Astrocyte (in vitro differentiated cells and primary cell): ENCODE measurements around the gene SLC24A4. TPM values are rescaled to one million over a fixed set of nuclear protein-coding genes. Genes with fewer than 3 reads are reported as not detected.

ENCODE experiments used
- DNase-seq: peaks from one replicate; pipeline ENCODE4 v3.0.0-alpha.2; 2010; ENCODE audit warnings: low read depth
- FAIRE-seq: peaks from 2 replicates; lab custom pipeline; 2011; peaks lifted over from hg19 to GRCh38; lab: Jason Lieb, UNC
- H2AFZ ChIP-seq: 2 replicates; pipeline ENCODE4 v1.6.0; 2012; ENCODE audit warnings: low read depth, low read length, inconsistent platforms
- H3K27ac ChIP-seq: 2 replicates; pipeline ENCODE4 v1.5.1; 2011; ENCODE audit warnings: low read depth, low read length, inconsistent platforms
- H3K27me3 ChIP-seq: 2 replicates; pipeline ENCODE4 v1.6.0; 2011; ENCODE audit warnings: low read length, inconsistent platforms; ENCODE audit not compliant: insufficient read depth
- H3K36me3 ChIP-seq: 2 replicates; pipeline ENCODE4 v1.5.1; 2011; ENCODE audit warnings: low read length, inconsistent platforms; ENCODE audit not compliant: insufficient read depth
- H3K4me1 ChIP-seq: 2 replicates; pipeline ENCODE4 v1.5.1; 2011; ENCODE audit warnings: low read length, inconsistent platforms; ENCODE audit not compliant: insufficient read depth
- H3K4me2 ChIP-seq: 2 replicates; pipeline ENCODE4 v1.6.0; 2012; ENCODE audit warnings: low read length, inconsistent platforms
- H3K4me3 ChIP-seq: 2 replicates; pipeline ENCODE4 v1.5.1; 2011; ENCODE audit warnings: low read depth, mild to moderate bottlenecking, low read length, inconsistent platforms; ENCODE audit not compliant: insufficient read depth
- H3K79me2 ChIP-seq: 2 replicates; pipeline ENCODE4 v1.6.0; 2012; ENCODE audit warnings: mild to moderate bottlenecking, low read length, inconsistent platforms; ENCODE audit not compliant: insufficient read depth
- H3K9ac ChIP-seq: 2 replicates; pipeline ENCODE4 v1.6.0; 2012; ENCODE audit warnings: mild to moderate bottlenecking, low read length, inconsistent platforms
- H3K9me3 ChIP-seq: 2 replicates; pipeline ENCODE4 v1.5.1; 2012; ENCODE audit warnings: low read depth, mild to moderate bottlenecking, low read length, inconsistent platforms; ENCODE audit not compliant: insufficient read depth
- H4K20me1 ChIP-seq: 2 replicates; pipeline ENCODE4 v1.6.0; 2012; ENCODE audit warnings: low read length, inconsistent platforms; ENCODE audit not compliant: insufficient read depth
- H3K27ac Mint-ChIP-seq: one replicate; pipeline ENCODE4 v1.8.0; 2021; ENCODE audit warnings: mild to moderate bottlenecking, mixed read lengths; ENCODE audit not compliant: unreplicated experiment
- H3K27me3 Mint-ChIP-seq: one replicate; pipeline ENCODE4 v1.8.0; 2021; ENCODE audit warnings: low read depth, mixed read lengths; ENCODE audit not compliant: unreplicated experiment
- H3K36me3 Mint-ChIP-seq: one replicate; pipeline ENCODE4 v1.8.0; 2021; ENCODE audit warnings: low read depth, mixed read lengths; ENCODE audit not compliant: unreplicated experiment
- H3K4me1 Mint-ChIP-seq: one replicate; pipeline ENCODE4 v1.8.0; 2021; ENCODE audit warnings: low read depth, mixed read lengths; ENCODE audit not compliant: unreplicated experiment
- H3K4me3 Mint-ChIP-seq: one replicate; pipeline ENCODE4 v1.8.0; 2021; ENCODE audit warnings: mild to moderate bottlenecking, moderate library complexity, mixed read lengths; ENCODE audit not compliant: unreplicated experiment
- H3K9me3 Mint-ChIP-seq: one replicate; pipeline ENCODE4 v1.8.0; 2021; ENCODE audit warnings: mild to moderate bottlenecking, mixed read lengths; ENCODE audit not compliant: unreplicated experiment
- EZH2 ChIP-seq: IDR thresholded peaks from 2 replicates; pipeline ENCODE4 v1.6.1; 2012; ENCODE audit warnings: mild to moderate bottlenecking, low read length, inconsistent platforms; ENCODE audit not compliant: insufficient read depth
- total RNA-seq: library from RNA; stranded (reverse); gene quantifications from 2 replicates; pipeline ENCODE4 v1.2.1, GENCODE V29; 2021
- TF ChIP-seq, protein P1 (sequence below): IDR thresholded peaks from 2 replicates; pipeline ENCODE4 v1.5.1; 2011; ENCODE audit warnings: low read depth, mild to moderate bottlenecking, inconsistent platforms, low read length, moderate library complexity; ENCODE audit not compliant: insufficient read depth

The SLC24A4 gene
- total RNA-seq, 1 donor from 2014 or later = not detected

DNA sequence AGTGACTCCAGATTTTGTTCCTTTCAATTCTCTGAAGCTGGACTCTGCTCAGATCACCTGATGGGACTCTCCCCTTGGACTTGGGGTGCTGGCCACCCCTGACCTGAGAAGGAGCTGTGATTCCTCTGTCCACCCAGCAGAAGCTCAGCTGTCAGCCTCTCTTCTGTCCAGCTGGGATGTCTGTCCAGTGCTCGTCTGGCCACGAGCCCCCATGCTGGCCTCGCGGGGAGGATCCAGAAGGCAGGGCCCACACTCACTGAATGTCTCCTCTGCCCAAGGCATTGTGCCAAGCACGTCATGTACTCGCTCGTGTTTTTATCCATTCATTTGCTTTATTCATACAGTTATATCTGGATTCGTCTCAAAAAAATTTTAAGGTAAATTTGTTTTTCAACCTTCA, 14.2 kb upstream of the SLC24A4 start:
- no peak overlapping the region for H3K4me3 ChIP-seq
- H3K4me3 Mint-ChIP-seq = no peak overlapping the region
- H3K9me3 ChIP-seq = no peaks in the 10 kb centered on the region
- no peak overlapping the region for H3K27ac Mint-ChIP-seq
- no peak for FAIRE-seq
- no peak overlapping the region for H3K4me2 ChIP-seq
- H3K79me2 ChIP-seq = no peaks in the 10 kb centered on the region
- H3K27me3 Mint-ChIP-seq = peaks cover 35% of the 10 kb centered on the region
- no peaks in the 10 kb centered on the region for H3K36me3 ChIP-seq
- no peaks in the 10 kb centered on the region for H4K20me1 ChIP-seq
- H3K4me1 Mint-ChIP-seq = no peaks in the 10 kb centered on the region
- TF ChIP-seq, protein P1, sequence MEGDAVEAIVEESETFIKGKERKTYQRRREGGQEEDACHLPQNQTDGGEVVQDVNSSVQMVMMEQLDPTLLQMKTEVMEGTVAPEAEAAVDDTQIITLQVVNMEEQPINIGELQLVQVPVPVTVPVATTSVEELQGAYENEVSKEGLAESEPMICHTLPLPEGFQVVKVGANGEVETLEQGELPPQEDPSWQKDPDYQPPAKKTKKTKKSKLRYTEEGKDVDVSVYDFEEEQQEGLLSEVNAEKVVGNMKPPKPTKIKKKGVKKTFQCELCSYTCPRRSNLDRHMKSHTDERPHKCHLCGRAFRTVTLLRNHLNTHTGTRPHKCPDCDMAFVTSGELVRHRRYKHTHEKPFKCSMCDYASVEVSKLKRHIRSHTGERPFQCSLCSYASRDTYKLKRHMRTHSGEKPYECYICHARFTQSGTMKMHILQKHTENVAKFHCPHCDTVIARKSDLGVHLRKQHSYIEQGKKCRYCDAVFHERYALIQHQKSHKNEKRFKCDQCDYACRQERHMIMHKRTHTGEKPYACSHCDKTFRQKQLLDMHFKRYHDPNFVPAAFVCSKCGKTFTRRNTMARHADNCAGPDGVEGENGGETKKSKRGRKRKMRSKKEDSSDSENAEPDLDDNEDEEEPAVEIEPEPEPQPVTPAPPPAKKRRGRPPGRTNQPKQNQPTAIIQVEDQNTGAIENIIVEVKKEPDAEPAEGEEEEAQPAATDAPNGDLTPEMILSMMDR = no peak
- no peak for TF ChIP-seq EZH2
- no peak overlapping the region for H3K27ac ChIP-seq
- H3K9ac ChIP-seq = no peak overlapping the region
- H2AFZ ChIP-seq = no peak overlapping the region
- no peak for DNase-seq
- H3K9me3 Mint-ChIP-seq = peaks cover 6% of the 10 kb centered on the region
- H3K27me3 ChIP-seq = peaks cover 3% of the 10 kb centered on the region
- H3K4me1 ChIP-seq = no peaks in the 10 kb centered on the region
- H3K36me3 Mint-ChIP-seq = no peaks in the 10 kb centered on the region

DNA sequence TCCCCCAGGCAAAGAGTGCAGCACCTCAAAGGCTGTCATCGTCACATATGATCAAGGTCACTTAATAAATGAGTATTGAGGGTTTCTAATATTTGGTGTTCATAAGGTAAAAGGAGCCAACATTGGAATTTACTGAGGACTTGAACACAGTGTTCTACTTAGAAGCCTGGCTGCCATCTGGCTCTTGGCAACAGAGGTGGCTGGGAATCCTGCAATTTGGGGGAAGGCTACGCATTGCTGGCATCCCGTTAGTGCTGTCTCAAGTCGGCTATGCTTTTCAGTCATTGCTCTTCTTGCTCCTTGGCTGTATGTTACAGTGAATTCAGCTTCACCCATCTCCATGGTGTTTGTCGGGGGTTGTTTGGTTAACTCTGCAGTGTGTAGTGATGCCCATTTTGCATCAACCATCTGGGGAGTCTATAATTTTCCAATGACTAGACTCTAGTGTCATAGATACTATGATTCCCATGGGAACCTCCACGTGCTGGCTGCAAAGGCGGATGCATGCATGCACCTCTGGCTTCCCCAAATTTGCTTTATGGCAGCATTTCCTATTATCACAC, 12.9 kb upstream of the SLC24A4 start:
- Mint-ChIP-seq H3K36me3 (no peaks in the 10 kb centered on the region), H3K27me3 (peaks cover 39% of the 10 kb centered on the region), H3K9me3 (peaks cover 6% of the 10 kb centered on the region), H3K4me1 (no peaks in the 10 kb centered on the region), H3K27ac (no peak overlapping the region), H3K4me3 (no peak overlapping the region)
- Histone ChIP-seq H4K20me1 (no peaks in the 10 kb centered on the region), H3K9me3 (no peaks in the 10 kb centered on the region), H3K27ac (no peak overlapping the region), H3K4me1 (no peaks in the 10 kb centered on the region), H3K9ac (no peak overlapping the region), H2AFZ (no peak overlapping the region), H3K36me3 (no peaks in the 10 kb centered on the region), H3K4me2 (no peak overlapping the region), H3K4me3 (no peak overlapping the region), H3K27me3 (no peaks in the 10 kb centered on the region), H3K79me2 (no peaks in the 10 kb centered on the region)
- DNase-seq (no peak), FAIRE-seq (no peak)
- TF ChIP-seq EZH2 = no peak
- TF ChIP-seq, protein P1 = no peak

DNA sequence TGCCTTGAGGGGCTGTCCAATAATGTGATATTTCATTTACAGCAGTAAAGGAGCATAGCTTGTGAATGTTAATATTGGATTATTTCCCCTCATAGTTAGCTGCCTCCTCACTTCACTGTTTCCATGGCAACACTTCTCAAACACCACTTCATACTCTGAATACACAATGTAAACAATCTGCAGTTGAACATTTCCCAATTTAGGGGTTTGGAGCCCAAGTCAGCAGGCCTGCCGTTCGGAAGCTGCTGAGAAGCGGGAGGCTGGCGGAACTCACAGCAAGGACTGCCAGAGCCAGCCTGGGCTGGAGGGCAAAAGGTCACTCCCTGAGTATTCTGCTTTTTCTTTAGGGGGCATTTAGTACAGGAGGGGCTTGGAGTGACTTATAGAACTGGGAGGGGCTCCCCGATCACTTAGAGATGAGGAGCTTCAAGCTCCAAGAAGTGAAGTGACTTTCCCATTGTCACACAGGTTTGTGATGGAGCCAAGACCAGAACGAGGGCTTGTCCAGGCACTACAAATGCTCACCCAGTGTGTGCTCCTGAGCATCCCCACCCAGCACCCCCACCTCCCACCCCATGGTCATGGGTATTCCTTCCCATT, 12.1 kb upstream of the SLC24A4 start:
- H3K9ac ChIP-seq = no peak overlapping the region
- H3K9me3 ChIP-seq = no peaks in the 10 kb centered on the region
- no peaks in the 10 kb centered on the region for H3K79me2 ChIP-seq
- no peak overlapping the region for H3K4me3 Mint-ChIP-seq
- no peaks in the 10 kb centered on the region for H3K36me3 Mint-ChIP-seq
- no peak for FAIRE-seq
- H3K36me3 ChIP-seq = no peaks in the 10 kb centered on the region
- H3K4me1 Mint-ChIP-seq = no peaks in the 10 kb centered on the region
- no peak overlapping the region for H3K4me2 ChIP-seq
- no peak overlapping the region for H3K27ac Mint-ChIP-seq
- no peaks in the 10 kb centered on the region for H3K27me3 ChIP-seq
- DNase-seq = no peak
- no peak overlapping the region for H2AFZ ChIP-seq
- H3K4me3 ChIP-seq = no peak overlapping the region
- H4K20me1 ChIP-seq = no peaks in the 10 kb centered on the region
- no peak for TF ChIP-seq EZH2
- TF ChIP-seq, protein P1 = no peak
- H3K9me3 Mint-ChIP-seq = peaks cover 6% of the 10 kb centered on the region
- H3K27ac ChIP-seq = no peak overlapping the region
- no peaks in the 10 kb centered on the region for H3K4me1 ChIP-seq
- H3K27me3 Mint-ChIP-seq = peaks cover 44% of the 10 kb centered on the region
